ENCODE measurements around the gene TPO. TPM values are rescaled to one million over a fixed set of nuclear protein-coding genes. Genes with fewer than 3 reads are reported as not detected.

TPO gene
- polyA plus RNA-seq, 1 experiment = not detected

GRCh38 chr2:1371082-1371481 lies 42.2 kb upstream of the TPO start:
- ChIA-PET CTCF (no interaction called here), POLR2A (no interaction called here)
- TF ChIP-seq CTCF (IDR thresholded peaks at IDR 0.05; ENCODE audit: insufficient read depth, low read depth, low read length) = no peak
- DNase-seq (ENCODE audit: low read depth) = no peak
- H3K36me3 ChIP-seq (ENCODE audit: control insufficient read depth, insufficient read depth, low read length) = no peaks in the 10 kb centered on the region
- no peak overlapping the region for H3K4me3 ChIP-seq (ENCODE audit: low read depth, low read length)
- no peaks in the 10 kb centered on the region for H3K27me3 ChIP-seq (ENCODE audit: control insufficient read depth, insufficient read depth, low read length)

GRCh38 chr2:1373830-1374229 lies 39.4 kb upstream of the TPO start:
- no peak overlapping the region for H3K4me3 ChIP-seq (ENCODE audit: low read depth, low read length)
- ChIA-PET CTCF (no interaction called here), POLR2A (no interaction called here)
- TF ChIP-seq CTCF (IDR thresholded peaks at IDR 0.05; ENCODE audit: insufficient read depth, low read depth, low read length) = no peak
- no peaks in the 10 kb centered on the region for H3K27me3 ChIP-seq (ENCODE audit: control insufficient read depth, insufficient read depth, low read length)
- H3K36me3 ChIP-seq (ENCODE audit: control insufficient read depth, insufficient read depth, low read length) = no peaks in the 10 kb centered on the region
- no peak for DNase-seq (ENCODE audit: low read depth)

GRCh38 chr2:1374287-1374686 lies 39.0 kb upstream of the TPO start:
- Histone ChIP-seq H3K27me3 (ENCODE audit: control insufficient read depth, insufficient read depth, low read length) (no peaks in the 10 kb centered on the region), H3K36me3 (ENCODE audit: control insufficient read depth, insufficient read depth, low read length) (no peaks in the 10 kb centered on the region), H3K4me3 (ENCODE audit: low read depth, low read length) (no peak overlapping the region)
- CTCF ChIA-PET = no interaction called here
- POLR2A ChIA-PET = no interaction called here
- no peak for TF ChIP-seq CTCF (IDR thresholded peaks at IDR 0.05; ENCODE audit: insufficient read depth, low read depth, low read length)
- no peak for DNase-seq (ENCODE audit: low read depth)

GRCh38 chr2:1375794-1376193 lies 37.5 kb upstream of the TPO start:
- Histone ChIP-seq H3K27me3 (ENCODE audit: control insufficient read depth, insufficient read depth, low read length) (no peaks in the 10 kb centered on the region), H3K4me3 (ENCODE audit: low read depth, low read length) (no peak overlapping the region)
- POLR2A ChIA-PET = no interaction called here

GRCh38 chr2:1377473-1377872 lies 35.8 kb upstream of the TPO start:
- Histone ChIP-seq H3K4me3 (ENCODE audit: low read depth, low read length) (no peak overlapping the region), H3K36me3 (ENCODE audit: control insufficient read depth, insufficient read depth, low read length) (no peaks in the 10 kb centered on the region), H3K27me3 (ENCODE audit: control insufficient read depth, insufficient read depth, low read length) (no peaks in the 10 kb centered on the region)
- TF ChIP-seq CTCF (IDR thresholded peaks at IDR 0.05; ENCODE audit: insufficient read depth, low read depth, low read length) = no peak
- CTCF ChIA-PET = no interaction called here
- POLR2A ChIA-PET = no interaction called here
- no peak for DNase-seq (ENCODE audit: low read depth)

More at GRCh38 chr2:1375794-1376193, 37.5 kb upstream of the TPO start:
- CTCF ChIA-PET = no interaction called here
- TF ChIP-seq CTCF (IDR thresholded peaks at IDR 0.05; ENCODE audit: insufficient read depth, low read depth, low read length) = no peak
- no peaks in the 10 kb centered on the region for H3K36me3 ChIP-seq (ENCODE audit: control insufficient read depth, insufficient read depth, low read length)
- no peak for DNase-seq (ENCODE audit: low read depth)

Measured in BJ (cell line).